BE2C (cell line): ENCODE data around the gene OR2C1.

Experiments used
- DNase-seq: peaks from one replicate; pipeline ENCODE4 v3.0.0-alpha.2; 2020
- H3K27me3 ChIP-seq: fragments of 250-450 bp; sonication (Bioruptor Pico); 2 replicates; pipeline ENCODE4 v1.5.1; 2020; ENCODE audit warnings: mild to moderate bottlenecking
- H3K36me3 ChIP-seq: fragments of 250-450 bp; sonication (Bioruptor Pico); 2 replicates; pipeline ENCODE4 v1.5.1; 2020; ENCODE audit warnings: mild to moderate bottlenecking
- H3K4me1 ChIP-seq: fragments of 250-450 bp; sonication (Bioruptor Pico); 2 replicates; pipeline ENCODE4 v1.5.1; 2020
- H3K4me3 ChIP-seq: 2 replicates; pipeline ENCODE4 v1.5.1; 2011; ENCODE audit warnings: low read depth, low read length
- H3K9me3 ChIP-seq: fragments of 250-450 bp; sonication (Bioruptor Pico); 2 replicates; pipeline ENCODE4 v1.5.1; 2020
- TF ChIP-seq, protein P1 (sequence below): IDR thresholded peaks from 2 replicates; pipeline ENCODE4 v1.5.1; 2012; ENCODE audit warnings: mild to moderate bottlenecking, low read depth, low read length

The OR2C1 gene

DNA sequence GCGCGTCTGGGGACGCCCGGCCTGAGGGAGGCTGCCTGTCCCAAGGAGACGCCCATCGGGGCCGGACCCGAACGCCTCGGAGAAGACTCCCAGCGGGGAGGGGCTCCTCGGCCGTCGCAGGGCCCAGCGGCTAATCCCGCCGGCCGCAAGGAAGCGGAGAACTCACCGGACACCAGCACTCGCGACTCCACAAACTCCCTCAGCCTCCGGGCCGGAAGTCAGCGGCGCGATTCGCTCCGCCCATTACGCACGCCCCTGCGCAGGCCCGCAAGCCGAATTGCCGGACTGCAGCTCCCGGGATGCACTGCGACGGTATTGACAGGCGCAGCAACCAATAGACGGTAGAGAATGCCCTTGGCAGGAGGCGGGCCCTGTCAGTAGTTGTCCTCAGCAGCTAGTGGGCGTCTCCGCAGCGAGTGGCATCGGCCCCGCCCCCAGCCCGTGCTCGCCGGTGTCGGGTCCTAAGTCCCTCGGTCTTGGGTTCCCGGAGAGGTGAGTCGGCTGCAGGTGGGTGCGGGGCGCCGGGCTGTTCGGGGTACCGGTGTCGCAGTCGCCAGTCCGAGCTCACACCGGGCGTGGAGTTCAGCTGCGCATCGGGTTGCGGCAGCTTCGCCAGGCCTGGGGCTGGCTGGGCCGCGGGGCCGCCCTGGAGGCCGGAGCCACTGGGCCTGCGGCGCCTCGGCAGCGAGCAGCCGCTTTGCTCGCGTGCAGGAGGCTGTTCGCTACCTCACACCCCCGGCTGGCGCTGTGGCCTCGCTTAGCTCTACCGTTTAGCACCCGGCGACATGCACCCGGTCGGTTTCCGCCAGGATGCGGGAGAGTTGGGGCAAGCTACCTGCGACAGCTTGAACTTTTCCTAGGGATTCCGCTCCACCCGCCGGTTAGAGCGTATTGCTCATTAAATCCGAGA is 45.3 kb downstream of the OR2C1 start, which contains the start of the genes ZNF174 and ZSCAN32:
Gene ZNF174, plus strand, starts transcription at position 437 of the 910 bp plus-strand sequence. CDS start 790 bp downstream, outside the sequence.
Gene ZSCAN32, minus strand, starts transcription at position 226 of the 910 bp plus-strand sequence. CDS start 3,447 bp downstream, outside the sequence.
- Histone ChIP-seq H3K36me3 (peaks cover 36% of the 10 kb centered on the region), H3K4me1 (no peaks in the 10 kb centered on the region), H3K4me3 (peak within 1 kb of the TSS; percentile 84), H3K27me3 (no peaks in the 10 kb centered on the region), H3K9me3 (no peaks in the 10 kb centered on the region)
- TF ChIP-seq, protein P1, sequence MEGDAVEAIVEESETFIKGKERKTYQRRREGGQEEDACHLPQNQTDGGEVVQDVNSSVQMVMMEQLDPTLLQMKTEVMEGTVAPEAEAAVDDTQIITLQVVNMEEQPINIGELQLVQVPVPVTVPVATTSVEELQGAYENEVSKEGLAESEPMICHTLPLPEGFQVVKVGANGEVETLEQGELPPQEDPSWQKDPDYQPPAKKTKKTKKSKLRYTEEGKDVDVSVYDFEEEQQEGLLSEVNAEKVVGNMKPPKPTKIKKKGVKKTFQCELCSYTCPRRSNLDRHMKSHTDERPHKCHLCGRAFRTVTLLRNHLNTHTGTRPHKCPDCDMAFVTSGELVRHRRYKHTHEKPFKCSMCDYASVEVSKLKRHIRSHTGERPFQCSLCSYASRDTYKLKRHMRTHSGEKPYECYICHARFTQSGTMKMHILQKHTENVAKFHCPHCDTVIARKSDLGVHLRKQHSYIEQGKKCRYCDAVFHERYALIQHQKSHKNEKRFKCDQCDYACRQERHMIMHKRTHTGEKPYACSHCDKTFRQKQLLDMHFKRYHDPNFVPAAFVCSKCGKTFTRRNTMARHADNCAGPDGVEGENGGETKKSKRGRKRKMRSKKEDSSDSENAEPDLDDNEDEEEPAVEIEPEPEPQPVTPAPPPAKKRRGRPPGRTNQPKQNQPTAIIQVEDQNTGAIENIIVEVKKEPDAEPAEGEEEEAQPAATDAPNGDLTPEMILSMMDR: 0 out of 2 replicates have a peak, but pooled peaks have one; percentile 2
- DNase-seq: peak; percentile 98

DNA sequence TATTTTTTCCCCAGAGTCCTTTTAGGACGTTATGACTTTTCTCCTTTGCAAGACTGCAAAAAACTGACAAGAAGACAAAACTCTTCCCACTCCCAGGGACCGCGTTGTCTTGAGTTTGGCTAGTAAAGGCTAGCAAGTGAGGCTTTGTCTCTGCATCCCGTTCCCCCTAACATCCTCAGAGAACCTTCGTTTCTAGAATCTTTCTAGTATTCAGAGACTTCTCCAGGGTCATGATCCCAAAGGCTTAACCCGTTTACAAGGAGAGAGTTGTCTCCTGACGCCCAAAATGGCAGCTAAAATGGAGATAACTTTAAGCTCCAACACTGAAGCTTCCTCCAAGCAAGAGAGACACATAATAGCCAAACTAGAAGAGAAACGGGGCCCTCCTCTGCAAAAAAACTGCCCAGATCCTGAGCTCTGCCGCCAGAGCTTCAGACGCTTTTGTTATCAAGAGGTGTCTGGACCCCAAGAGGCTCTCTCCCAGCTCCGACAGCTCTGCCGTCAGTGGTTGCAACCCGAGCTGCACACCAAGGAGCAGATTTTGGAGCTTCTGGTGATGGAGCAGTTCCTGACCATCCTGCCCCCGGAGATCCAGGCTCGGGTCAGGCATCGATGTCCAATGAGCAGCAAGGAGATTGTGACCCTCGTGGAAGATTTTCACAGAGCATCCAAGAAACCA is 46.2 kb downstream of the OR2C1 start:
- TF ChIP-seq, protein P1: 0 out of 2 replicates have a peak, but pooled peaks have one; percentile 1
- peak overlapping the region; percentile 84 for H3K4me3 ChIP-seq
- no peaks in the 10 kb centered on the region for H3K4me1 ChIP-seq
- no peaks in the 10 kb centered on the region for H3K27me3 ChIP-seq
- DNase-seq: peak; percentile 25
- H3K9me3 ChIP-seq: no peaks in the 10 kb centered on the region
- peaks cover 37% of the 10 kb centered on the region for H3K36me3 ChIP-seq
